Body of pancreas (tissue), 4 donors: ENCODE data around the gene JMJD4.

Source experiments
- CTCF ChIP-seq, 7 experiments: fragments of 450-650 bp in 4 of 7; fragments of 200-600 bp in 3 of 7; sonication (generic) in 3 of 7; IDR thresholded peaks; one replicate each; pipeline ENCODE4 v1.5.1; 2016 to 2019; ENCODE audit warnings: antibody characterized with exemption in 7 of 7
- POLR2A ChIP-seq, 3 donors: fragments of 450-650 bp; IDR thresholded peaks; one replicate each; pipeline ENCODE4 v1.6.1; 2016; ENCODE audit warnings: antibody characterized with exemption in 3 of 3, mild to moderate bottlenecking in 2 of 3

GRCh38 chr1:227730630-227731151 lies 4.4 kb downstream of the JMJD4 start:
- TF ChIP-seq CTCF (IDR thresholded peaks at IDR 0.05) (no peak), POLR2A (IDR thresholded peaks at IDR 0.05) (no peak)
